Fibroblast of villous mesenchyme (primary cell): ENCODE measurements around the gene TMEM52. TPM values are rescaled to one million over a fixed set of nuclear protein-coding genes. Genes with fewer than 3 reads are reported as not detected.

ENCODE experiments used
- DNase-seq: peaks from one replicate; pipeline ENCODE4 v3.0.0-alpha.2; 2010; ENCODE audit warnings: low read depth
- H3K4me3 ChIP-seq: 2 replicates; pipeline ENCODE4 v1.5.1; 2011; ENCODE audit warnings: low read depth, mild to moderate bottlenecking, low read length
- CTCF ChIP-seq: IDR thresholded peaks from 2 replicates; pipeline ENCODE4 v1.5.1; 2012; ENCODE audit warnings: low read depth, mild to moderate bottlenecking, low read length; ENCODE audit not compliant: insufficient read depth
- total RNA-seq: library from RNA; depleted of rRNA; stranded (reverse); fragments of >200 nt; gene quantifications from 2 replicates; pipeline ENCODE4 v1.2.3, GENCODE V29; 2012

TMEM52 gene
- total RNA-seq, 1 donor, result 0.43 TPM

- no peak for DNase-seq
- H3K4me3 ChIP-seq, result no peak overlapping the region
- TF ChIP-seq CTCF, result no peak
Observed at GRCh38 chr1:1898246-1898933, 20.7 kb downstream of the TMEM52 start.

- no peak overlapping the region for H3K4me3 ChIP-seq
- DNase-seq, result no peak
- no peak for TF ChIP-seq CTCF
Observed at GRCh38 chr1:1895456-1896336, 23.4 kb downstream of the TMEM52 start.

GRCh38 chr1:1895060-1895418 is 24.0 kb downstream of the TMEM52 start:
- no peak for TF ChIP-seq CTCF
- no peak for DNase-seq
- H3K4me3 ChIP-seq, result no peak overlapping the region

GRCh38 chr1:1894354-1895059 is 24.6 kb downstream of the TMEM52 start:
- H3K4me3 ChIP-seq, result no peak overlapping the region
- DNase-seq, result no peak
- TF ChIP-seq CTCF, result no peak

- no peak for DNase-seq
- no peak for TF ChIP-seq CTCF
- H3K4me3 ChIP-seq, result no peak overlapping the region
Observed at GRCh38 chr1:1893997-1894353, 25.1 kb downstream of the TMEM52 start.

GRCh38 chr1:1893291-1893985 is 25.6 kb downstream of the TMEM52 start:
- TF ChIP-seq CTCF, result no peak
- DNase-seq, result no peak
- no peak overlapping the region for H3K4me3 ChIP-seq
